GM18951 (cell line): Measurements from ENCODE around the gene KRT83.
"Not testable (repeated sequence)": the region's sequence is repeated elsewhere in the genome, so short reads cannot be mapped to it uniquely, and the experiment has no call there.

ENCODE experiments used
- POLR2A ChIP-seq: IDR thresholded peaks from 4 replicates; pipeline ENCODE4 v1.6.1; 2011; ENCODE audit warnings: mild to moderate bottlenecking; ENCODE audit not compliant: insufficient read length, insufficient read depth; ENCODE audit errors: extremely low read depth
- in situ Hi-C: fragments of 300-500 bp; cut with MboI; formaldehyde crosslinking; loops from one replicate; pipeline ENCODE4 v1.12.0; 2022; ENCODE audit warnings: low sequenced_read_pairs, mixed read lengths, inconsistent platforms; ENCODE audit not compliant: unreplicated experiment

KRT83 gene

DNA sequence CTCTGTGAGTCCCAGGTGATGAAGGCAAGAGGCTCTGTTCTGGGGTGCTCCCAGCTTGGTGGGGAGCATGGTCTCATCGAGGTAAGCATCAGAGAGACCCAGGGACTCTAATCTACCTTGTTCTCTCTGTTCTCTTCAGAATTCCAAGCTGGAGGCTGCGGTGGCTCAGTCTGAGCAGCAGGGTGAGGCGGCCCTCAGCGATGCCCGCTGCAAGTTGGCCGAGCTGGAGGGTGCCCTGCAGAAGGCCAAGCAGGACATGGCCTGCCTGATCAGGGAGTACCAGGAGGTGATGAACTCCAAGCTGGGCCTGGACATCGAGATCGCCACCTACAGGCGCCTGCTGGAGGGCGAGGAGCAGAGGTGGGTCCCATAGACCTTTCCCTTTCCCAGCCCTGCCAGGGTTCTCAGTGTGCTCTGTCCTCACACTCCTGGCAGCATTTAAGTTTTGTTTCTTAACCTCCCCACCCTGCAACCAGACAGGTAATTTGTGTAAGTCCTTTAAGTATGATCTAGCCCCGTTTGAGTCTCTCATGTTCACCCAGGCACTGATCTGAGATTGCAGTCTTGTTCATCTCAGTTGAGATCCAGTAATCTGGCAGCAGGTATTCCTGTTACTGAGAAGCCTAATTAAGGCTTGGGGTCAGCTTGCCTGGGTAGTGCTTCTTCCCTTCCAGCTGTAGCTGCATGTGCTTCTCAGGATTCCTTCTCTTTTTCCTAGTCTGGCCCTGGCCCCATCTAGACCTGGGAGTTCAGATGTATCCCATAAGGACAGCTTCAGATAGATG, 15.1 kb downstream of the KRT83 start:
- TF ChIP-seq POLR2A: no peak
- in situ Hi-C loops: no loop called here

DNA sequence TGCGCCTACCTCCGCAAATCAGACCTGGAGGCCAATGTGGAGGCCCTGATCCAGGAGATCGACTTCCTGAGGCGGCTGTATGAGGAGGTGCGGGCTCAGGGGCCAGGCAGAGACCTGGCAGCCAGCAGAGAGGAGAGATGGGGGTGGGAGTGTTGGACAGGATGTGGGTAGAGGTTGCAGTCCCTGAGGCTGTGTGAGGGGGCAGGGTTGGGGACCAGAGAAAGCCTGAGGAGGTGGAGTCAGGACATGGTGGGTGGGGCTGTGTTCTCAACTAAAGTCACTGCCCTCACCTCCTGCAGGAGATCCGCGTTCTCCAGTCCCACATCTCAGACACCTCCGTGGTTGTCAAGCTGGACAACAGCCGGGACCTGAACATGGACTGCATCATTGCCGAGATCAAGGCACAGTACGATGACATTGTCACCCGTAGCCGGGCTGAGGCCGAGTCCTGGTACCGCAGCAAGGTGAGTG, 16.2 kb downstream of the KRT83 start:
- in situ Hi-C loops: not testable (repeated sequence)

DNA sequence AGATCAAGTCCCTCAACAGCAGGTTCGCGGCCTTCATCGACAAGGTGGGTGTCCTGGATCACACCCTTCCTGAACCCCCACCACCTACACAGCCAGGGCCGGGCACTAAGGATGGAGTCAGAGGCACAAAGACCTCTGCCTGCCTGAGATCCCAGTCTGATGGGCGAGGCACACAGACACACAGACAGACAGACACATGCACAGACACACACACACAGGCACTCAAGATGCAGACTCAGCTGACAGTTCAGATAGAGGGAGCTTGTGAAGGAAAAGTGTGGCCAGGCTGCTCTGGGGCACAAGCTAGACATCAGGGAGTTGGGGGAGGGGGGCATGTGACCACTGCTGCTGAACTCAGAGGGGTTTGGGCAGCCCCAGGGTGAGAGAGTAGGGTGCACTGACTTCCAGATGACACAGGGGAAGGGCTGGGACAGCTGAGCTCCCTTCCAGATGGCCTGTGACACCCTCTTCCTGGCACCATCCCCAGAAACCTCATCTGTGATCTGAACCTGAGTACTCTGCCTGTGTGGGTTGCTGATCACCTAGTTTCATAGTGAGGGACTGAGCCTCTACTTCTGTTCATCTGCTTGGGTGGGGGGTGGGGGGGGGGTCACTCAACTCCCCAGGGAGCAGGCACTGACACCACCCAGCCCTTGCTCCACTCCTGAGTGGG, 18.8 kb downstream of the KRT83 start:
- in situ Hi-C loops: not testable (repeated sequence)

- in situ Hi-C loops: not testable (repeated sequence)
These were observed 19.5 kb downstream of the KRT83 start for GRCh38 chr12:52301721-52302120.

DNA sequence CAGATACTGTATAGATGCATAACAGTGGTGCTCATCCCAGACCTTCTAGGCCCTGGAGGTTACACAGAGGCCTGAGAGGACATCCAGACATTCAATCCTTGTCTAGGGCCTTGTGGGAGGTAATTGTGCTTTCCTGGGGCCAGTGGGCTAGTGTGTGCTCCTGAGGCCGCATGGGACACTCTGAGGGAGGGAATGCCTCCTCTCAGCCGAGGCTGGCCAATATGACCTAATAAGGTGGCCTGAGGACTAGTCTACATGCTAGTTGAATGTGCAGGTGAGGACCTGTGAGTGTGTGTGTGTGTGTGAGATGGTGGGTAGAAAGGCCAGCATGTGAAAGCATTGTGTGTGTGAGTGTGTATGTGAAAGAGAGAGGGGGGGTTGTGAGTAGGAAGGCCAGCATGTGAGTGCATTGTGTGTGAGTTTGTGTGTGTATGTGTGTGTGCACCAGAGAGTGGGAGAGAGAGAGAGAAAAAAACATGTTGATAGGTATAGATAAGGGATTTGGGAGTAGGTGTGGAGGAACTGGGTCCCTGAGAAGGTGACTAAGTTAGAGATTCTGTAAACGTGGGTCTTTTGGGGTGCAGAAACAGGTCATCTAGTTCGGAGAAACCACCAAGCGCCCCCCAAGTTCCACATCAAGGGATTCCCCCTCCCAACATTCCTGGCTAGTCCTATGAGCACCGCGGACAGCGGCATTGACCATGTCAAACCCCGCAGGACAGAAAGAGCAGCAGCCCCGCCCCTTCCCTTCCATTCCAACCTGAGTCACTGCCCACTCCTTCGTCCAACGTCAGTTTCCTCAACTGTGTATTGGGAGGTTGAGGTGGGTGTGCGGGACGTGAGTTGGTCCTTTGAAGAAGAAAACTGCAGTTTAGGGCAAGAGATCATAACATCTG, 20.2 kb downstream of the KRT83 start:
- in situ Hi-C loops: no loop called here
- TF ChIP-seq POLR2A: no peak

DNA sequence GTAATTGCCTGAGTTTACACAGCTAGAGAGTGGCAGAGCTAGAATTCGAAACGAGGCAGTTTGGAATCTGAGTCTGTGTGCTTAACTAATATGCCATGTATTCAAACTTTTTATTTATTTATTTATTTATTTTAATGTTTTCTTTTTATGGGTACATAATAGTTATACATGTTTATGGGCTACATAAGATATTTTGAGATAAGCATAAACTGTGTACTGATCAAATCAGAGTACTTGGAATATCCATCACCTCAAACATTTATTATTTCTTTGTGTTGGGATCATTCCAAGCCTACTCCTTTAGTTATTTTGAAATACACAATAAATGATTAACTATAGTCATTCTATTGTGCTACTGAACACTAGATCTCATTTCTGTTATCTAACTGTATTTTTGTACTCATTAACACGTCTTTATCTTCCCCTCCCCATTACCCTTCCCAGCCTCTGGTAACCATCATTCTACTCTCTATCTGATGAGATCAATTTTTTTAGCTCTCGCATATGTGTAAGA, 22.5 kb downstream of the KRT83 start:
- in situ Hi-C loops: no loop called here
- no peak for TF ChIP-seq POLR2A

- no peak for TF ChIP-seq POLR2A
- in situ Hi-C loops: no loop called here
These were observed 24.5 kb downstream of the KRT83 start for GRCh38 chr12:52296572-52297215.

- no peak for TF ChIP-seq POLR2A
- in situ Hi-C loops: no loop called here
These were observed 25.5 kb downstream of the KRT83 start for GRCh38 chr12:52295663-52296062.

- in situ Hi-C loops: no loop called here
- TF ChIP-seq POLR2A: no peak
These were observed 26.4 kb downstream of the KRT83 start for GRCh38 chr12:52294803-52295202.

DNA sequence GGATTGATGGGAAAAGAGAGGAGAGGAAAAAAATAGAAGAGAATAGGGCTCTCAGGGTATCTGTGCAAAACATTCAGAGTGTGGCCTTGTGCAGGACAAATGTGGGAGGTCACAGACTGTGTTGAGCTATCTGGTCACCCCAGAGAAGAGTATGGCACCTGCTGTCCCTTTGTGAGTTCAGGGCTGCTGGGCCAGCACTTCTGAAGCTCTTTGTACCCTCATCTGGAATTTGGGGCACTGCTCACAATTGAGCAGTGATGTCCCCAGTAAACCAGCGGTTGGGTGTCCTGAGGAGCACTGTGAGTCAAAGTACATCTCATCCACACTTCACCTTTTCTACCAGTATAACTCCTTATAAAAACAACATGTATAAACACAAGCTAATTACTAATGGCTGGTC, 27.3 kb downstream of the KRT83 start:
- TF ChIP-seq POLR2A: no peak
- in situ Hi-C loops: no loop called here

DNA sequence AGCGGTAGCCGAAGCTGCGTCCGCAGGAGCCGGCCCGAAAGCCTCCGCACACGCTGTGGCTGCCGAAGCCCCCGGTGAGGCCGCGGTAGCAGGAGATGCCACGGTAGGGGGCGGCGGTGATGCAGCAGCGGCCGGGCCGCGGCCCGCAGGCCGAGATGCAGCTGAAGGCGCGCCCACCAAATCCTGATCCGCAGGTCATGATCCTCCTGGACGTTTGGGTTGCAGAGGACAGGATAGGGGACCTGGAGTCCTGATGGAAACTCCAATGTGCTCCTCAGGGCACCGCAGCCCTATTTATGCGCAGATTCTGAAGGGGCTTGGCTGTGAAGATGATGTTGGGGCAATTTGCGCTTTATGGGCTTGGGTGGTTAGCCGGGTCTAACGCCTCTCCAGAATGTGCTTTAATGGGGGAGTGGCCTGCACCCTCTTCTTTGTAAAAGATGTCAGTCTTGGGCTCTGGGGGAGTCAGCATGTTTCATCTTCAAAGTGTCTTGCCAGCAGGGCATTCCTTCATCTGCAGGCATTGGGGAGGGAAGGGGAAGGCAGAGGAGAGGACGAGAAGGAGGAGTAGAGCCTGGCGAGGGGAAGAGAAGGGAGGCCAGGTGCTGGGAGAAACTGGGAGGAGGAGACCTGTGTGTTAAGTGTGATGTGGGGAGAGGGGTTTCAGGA, 29.8 kb downstream of the KRT83 start, which contains the start of gene KRT81:
TSS of gene KRT81 (minus strand) at position 268 of the 669 bp plus-strand sequence. CDS start at position 199, 69 bp downstream.
- in situ Hi-C loops: no loop called here
- no peak for TF ChIP-seq POLR2A

GRCh38 chr12:52290483-52291134, 30.6 kb downstream of the KRT83 start:
- in situ Hi-C loops: not testable (repeated sequence)

GRCh38 chr12:52287816-52288805, 33.1 kb downstream of the KRT83 start:
- in situ Hi-C loops: not testable (repeated sequence)

DNA sequence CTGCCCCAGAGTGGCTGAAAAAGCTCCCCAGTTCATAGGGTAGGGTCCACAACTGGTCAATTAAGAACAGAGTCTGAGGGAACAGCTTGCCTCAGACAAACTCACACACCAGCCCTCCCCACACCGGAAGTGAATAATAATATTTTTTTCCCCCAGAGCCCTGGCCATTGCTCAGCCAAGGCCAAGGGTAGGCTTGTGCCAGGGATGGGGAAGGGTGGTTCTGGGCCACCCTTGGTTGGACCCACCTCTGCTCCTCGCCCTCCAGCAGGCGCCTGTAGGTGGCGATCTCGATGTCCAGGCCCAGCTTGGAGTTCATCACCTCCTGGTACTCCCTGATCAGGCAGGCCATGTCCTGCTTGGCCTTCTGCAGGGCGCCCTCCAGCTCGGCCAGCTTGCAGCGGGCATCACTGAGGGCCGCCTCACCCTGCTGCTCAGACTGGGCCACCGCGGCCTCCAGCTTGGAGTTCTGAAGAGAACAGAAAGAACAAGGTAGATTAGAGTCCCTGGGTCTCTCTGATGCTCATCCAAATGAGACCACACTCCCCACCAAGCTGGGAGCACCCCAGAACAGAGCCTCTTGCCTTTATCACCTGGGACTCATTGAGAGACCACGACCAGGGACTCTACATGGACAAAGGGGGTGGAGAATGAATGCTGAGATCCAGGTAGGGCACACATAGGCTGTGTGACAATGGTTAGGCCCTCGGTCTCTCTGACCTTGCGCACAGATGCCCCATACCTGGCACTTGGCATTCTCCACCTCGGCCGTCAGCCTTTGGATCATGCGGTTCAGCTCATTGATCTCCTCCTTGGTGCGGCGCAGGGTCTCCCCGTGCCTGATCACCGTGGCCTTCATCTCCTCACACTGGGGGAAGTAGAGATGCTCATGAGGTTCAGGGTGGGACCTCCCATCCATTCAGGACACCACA, 34.1 kb downstream of the KRT83 start:
- in situ Hi-C loops: not testable (repeated sequence)
